Cerebellar cortex (tissue), 1 donor: Measurements from ENCODE around the gene CALML4.
"Not testable (repeated sequence)": the region's sequence is repeated elsewhere in the genome, so short reads cannot be mapped to it uniquely, and the experiment has no call there.

Experiments
- DNase-seq: peaks from one replicate; pipeline ENCODE4 v3.0.0-alpha.2; 2015; ENCODE audit warnings: low spot score

The CALML4 gene

DNA sequence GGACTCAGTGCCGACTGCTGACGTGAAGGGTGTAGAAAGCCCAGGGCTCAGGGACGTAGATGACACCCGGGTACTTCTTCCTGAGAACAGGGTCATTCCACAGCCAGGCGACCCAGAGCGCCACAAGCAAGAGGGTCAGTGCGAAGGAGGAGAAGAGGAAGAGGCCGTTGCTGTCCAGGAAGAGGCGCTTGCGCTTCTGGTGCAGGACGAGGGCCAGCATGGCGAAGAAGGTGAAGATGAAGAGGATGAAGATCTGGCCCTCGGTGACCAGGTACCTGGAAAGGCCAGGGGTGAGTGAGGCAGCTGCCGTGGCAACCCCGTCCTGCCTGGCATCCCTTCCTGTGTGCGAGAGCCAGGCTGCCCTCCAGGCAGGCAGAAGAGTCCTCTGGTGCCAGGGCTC is 3.0 kb upstream of the CALML4 start:
- DNase-seq = no peak

DNA sequence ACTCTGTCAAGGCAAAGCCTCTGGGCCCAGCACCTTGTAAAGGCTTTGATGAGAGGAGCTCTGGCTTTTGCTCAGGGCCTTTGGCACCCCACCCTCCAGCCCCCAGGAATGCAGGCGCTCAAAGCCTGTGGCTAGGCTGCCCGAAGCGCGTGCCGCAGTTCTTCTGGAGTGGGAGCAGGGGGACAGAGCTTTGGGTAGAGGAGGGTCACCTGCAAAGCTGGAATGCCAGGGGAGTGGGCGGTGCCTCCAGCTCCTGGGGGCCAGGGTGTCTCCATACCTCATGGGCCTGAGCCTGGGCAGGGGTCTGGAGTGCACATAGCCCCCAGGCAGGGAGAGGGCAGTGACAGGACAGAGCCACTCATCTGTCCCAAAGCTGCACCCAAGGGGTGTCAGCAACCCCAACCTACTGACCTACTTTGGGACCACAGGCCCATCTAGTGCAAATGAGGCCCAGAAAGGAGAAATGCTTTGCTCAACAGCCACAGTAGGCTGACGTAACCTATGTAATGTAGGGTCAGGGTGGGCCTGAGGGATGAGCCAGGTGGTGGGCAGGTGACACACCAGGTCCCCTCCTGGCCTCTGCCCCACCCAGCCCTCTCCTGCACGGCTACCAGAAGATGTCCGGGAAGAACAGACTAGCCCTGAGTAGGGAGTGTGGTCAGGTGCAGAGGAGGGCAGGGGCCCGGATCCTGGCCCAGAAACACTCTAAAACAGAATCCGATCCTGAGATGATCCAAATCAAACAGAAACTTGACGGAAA is 2.2 kb upstream of the CALML4 start:
- no peak for DNase-seq

GRCh38 chr15:68206711-68207151 is 1.6 kb upstream of the CALML4 start:
- DNase-seq = no peak

DNA sequence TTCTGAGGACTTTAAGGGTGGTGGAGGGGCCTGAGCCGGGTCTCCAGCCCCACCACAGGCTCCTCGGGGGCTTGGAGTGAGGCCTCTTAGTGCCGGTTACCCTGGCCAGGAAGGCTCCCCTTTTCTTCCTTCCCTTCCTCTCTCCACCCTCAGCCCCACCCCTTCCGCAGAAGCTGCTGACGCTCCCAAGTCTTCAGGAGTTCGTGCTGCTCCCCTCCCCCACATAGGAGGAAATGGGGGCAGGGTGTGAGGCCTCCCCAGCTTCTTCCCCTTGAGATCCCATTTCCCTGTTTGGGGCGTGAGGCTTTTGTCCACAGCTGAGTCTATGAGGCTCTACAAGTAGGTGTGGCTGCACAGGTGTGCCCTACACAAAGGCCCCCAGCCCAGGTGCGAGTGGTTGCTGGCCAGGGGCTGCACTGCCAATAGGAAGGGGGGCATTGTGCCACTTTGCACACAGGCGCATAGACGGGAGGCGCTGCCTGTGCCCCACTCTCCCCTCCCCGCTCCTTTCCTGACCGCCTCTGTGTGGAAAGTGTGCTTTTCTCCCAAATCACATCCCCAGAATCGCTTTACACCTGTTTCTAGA is 915 bp upstream of the CALML4 start:
- DNase-seq = no peak

DNA sequence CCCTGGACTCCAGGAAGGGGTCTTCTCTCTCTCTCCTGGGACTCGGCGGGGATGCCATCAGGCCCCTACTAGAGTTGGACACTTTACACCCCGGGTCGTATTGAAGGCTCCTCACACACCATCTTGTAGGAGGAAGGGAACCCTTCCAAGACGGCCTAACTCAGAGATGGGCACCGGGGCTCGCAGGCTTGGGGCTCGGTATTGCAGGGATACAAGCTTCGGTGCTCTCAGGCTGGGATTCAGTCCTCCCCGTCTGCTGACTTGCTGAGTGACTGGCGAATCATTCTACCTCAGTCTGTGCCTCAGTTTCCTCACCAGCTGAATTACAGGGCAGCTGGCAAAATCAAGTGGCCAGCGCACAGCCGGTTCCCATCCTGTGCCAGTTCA is 419 bp upstream of the CALML4 start:
- DNase-seq = no peak

DNA sequence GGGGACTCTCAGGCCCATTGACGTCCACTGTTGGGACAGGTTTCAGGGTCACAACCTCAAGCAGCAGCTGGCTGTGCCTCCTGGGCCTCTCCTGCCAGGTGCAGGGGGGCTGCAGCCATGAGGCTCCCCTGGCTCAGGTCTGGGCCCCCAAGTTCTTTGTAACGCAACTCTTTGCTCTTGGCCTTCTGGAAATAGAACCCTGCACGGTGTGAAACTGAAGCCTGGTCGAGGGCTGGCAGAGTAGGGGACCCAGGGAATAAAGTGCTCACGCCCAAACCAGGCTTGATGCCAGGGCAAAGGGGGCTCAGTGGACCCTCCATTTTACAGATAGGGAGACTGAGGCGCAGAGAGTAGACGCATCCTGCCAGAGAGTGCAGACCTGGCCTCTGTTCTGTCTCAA is 771 bp downstream of the CALML4 start:
- DNase-seq = no peak

DNA sequence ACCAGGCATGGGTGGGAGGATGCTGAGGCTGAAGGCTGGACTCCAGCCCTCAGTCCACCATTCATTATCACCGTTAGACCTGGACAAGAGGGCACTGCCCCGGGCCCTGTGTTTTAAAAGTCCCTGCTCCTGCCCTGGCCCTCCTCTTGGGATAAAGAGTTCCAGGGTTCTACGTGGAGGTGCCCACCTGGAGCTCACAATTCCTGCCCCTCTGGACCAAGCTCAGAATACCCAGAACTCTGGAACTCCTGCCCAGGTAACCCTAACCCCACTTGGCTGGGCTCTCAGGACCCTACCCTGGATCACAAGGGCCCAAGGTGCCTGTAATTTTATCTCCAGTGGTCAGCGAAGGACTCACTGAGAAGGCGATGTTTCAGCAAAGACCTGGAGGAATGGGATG is 1.2 kb downstream of the CALML4 start:
- DNase-seq = no peak

DNA sequence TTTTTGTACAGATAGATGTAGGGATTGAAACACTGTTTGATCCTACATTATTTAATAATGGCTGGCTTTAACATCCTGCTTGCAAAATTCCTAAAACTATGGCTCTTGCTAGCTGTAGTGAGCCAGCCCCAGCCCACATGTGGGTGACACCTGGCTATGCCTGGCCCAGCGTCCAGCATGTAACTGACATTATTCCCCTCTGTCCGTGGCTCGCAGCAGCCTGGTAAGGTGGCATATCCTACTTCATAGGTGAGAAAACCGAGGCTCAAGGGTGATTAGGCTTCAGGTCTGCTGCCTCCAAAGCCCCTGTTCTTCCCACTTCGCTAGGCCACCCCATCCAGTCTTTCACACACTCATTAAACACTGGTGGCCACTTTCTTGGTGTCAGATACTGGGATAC is 1.6 kb downstream of the CALML4 start:
- DNase-seq = no peak

DNA sequence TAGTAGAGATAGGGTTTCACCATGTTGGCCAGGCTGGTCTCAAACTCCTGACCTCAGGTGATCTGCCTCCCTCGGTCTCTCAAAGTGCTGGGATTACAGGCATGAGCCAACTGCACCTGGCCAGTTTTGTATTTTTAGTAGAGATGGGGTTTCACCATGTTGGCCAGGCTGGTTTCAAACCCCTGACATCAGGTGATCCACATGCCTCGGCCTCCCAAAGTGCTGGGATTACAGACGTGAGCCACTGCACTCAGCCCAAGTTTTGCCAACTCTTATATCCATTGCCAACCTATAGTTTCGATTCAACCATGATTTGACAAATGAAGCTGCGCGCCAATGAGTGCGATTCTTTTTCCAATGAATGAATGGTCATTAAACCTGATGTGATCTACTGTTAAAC is 2.1 kb downstream of the CALML4 start:
- DNase-seq = not testable (repeated sequence)

DNA sequence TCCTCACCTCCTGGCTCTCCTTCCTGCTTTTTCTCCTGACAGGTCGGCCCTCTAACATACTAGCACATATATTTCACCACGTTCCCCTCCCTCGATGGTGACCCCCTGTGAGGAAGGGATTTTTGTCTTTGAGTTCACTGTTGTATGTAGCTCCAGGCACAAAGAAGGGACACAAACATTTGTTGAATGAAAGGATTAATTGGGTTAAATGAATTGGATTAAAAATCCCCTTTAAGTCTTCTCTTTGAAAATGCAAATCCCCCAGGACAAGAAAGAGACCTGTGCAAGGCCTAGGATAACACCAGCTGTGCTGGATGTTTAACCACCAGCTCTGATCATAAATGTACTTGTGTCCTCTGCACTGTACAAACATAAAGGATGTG is 3.3 kb downstream of the CALML4 start:
- no peak for DNase-seq

- no peak for DNase-seq
Measured at GRCh38 chr15:68201153-68201878, 3.8 kb downstream of the CALML4 start.

DNA sequence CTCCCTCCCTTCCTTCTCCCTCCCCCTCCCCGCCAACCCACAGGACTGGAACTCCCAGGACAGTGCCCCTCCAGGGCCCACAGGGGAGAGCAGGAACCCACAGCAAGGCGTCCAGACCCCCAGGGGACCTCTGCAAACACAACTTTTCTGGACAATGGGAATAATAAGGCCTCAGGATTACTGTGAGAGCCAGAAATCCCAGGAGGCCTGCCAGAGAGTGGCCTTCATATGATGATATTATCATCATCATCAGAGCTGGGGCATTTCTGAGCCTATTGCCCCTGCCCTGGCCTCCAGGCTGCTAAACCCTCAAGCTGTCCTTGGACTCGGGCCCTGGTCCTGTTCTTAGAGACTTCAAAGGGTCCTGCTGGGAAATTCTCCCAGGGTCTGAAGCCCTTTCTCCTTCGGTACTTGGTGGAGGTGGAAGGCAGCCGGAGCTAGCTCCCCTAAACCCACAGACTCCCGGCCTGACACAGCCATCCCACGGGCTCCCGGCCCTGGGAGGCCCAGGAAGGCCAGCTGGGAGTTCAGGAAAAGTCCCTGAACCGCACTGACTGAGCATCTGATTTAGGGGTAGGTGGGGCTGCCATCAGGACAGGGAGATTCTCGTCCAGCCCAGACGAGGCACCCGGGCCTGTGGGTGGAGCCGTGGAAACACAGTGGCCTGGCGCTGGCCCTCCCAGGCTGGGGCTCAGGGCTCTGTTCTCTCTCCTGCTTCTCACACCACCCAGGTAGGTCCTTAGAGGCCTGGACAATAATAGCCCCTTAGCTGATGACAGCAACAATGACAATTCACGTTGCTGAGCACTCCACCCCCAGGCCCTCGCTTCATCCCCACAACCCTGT is 4.9 kb downstream of the CALML4 start:
- no peak for DNase-seq

GRCh38 chr15:68199340-68199739 is 5.8 kb downstream of the CALML4 start:
- no peak for DNase-seq

DNA sequence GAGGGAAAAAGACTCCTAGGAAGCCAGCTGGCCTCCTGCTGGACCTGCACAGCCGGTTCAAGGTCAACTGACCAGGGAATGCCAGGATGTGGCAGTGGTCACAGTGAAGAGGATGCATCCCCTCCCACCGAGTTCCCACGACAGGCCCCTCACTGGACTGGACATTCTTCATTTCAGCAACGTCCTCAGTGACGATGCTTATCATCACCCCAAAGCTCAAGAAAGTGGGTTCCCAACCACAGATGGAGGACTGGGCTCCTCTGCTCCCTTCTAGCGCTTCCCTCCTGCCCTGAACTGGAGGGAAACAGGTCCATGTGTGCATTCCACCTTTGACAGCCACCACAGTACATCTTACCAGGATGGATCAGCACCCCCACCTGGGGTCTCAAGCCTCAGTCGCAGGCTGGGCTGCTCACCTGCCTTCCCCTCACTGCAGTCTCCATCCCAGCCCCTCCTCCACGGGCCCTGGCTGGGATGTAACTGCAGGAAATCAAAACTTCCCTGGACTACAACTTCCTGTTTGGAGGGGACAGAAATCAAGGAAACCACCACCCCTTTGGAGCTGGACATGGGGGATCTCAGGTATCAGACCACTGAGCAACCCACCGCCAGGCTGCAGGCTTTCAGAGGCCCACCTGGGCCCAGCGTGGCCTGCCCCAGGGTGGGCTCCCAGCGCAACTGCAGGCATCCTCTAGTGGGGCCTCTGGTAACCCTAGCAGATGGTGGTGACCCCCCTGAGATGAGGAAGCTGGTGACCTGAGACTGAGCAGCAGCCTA is 7.3 kb downstream of the CALML4 start:
- DNase-seq = no peak

DNA sequence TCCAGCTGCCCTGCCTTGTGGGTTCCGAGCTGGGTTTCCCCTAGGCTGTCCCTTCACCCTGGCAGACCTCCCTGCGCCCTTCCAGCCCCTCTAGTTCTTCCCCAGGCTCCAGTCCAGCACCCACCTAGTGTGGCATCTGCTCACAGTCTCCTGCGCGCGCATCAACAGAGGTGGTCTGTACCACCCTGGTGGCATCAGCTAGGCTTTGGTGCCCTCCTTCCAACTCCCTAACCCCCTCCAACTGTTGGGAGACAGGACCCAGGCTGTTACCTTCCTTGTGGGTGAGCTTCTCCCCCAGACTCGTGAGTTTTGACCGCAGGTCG is 8.0 kb downstream of the CALML4 start:
- no peak for DNase-seq

- DNase-seq = no peak
Measured at GRCh38 chr15:68196445-68197169, 8.5 kb downstream of the CALML4 start.

DNA sequence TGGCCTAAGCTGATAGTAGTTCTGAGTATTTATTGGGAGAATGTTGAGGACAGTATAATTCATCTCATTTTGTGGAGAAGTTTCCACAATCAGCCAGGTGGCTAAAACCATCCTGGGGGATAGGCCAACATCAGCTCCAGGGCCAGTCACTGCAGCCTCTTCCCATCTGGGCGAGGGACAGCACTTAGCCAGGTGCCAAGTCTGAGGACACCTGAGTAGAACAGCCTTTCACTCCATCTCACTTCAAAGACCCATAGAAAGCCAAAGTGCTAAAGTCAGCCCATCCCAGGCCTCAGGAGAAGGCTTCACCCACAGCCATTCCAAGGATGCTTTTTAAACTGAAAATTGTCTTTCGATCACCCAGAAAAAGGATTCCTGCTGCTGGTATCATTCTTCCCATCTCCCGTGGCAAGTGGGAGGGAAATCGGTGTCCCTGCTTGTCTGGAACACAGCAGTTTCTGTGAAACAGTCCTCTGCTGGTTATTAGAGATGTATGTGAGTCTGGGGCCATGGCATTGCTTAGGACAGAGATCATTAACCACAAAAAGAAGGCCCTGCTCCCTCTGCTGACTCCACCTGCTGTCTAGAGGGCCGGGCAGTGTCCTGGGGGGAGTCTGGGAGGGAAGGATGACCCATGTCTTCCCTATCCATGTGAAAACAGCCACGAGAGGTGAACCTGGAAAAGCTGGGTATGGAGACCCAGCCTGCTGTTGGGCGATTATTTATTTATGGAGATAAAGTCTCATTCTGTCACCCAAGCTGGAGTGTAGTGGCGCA is 9.6 kb downstream of the CALML4 start:
- DNase-seq = no peak

DNA sequence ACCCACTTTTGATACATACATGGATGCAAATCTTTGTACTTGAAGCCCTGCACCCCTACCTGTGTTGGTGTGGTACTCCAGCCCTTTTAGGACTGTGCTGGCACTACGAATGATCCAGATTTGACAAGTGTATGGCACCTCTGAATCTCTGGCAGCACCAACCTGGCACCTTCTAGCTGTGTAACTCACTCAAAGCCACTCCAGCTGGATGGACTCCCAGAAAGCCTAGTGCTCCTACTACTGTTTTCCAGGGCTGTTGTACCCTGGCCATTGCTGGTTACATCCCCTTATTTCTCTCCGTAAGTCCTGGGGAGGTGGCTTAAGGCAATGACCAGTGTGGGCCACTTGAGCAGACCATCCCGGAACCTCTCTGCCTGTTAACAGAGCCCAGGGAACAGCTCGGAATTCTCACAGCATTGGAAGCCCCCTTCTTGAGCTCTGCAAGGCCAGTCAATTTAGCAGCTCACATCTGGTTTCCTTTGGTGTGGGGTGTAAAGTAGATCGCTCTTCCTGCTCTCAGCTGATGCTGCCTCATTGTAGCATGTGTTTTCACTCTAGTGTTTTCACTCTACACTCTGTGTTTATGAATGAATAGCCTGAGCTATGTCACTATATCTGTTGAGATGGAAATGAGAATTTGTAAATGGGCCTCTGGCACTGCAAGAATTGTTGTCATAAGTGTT is 12.2 kb downstream of the CALML4 start:
- peak; percentile 78 for DNase-seq

- no peak for DNase-seq
Measured at GRCh38 chr15:68192117-68192516, 13.0 kb downstream of the CALML4 start.

- no peak for DNase-seq
Measured at GRCh38 chr15:68191555-68191954, 13.6 kb downstream of the CALML4 start.
